Stimulated activated CD8-positive, alpha-beta memory T cell treated with anti-CD3 and anti-CD28 coated beads, Interleukin-4, amount 100 ng/mL, for 24 hours (primary cell): Measurements from ENCODE around the gene NMD3.
"Not testable (repeated sequence)": the region's sequence is repeated elsewhere in the genome, so short reads cannot be mapped to it uniquely, and the experiment has no call there.

Experiments used
- DNase-seq: peaks from one replicate; pipeline ENCODE4 v3.0.0-alpha.2; 2020; ENCODE audit warnings: low read depth

NMD3 gene

DNA sequence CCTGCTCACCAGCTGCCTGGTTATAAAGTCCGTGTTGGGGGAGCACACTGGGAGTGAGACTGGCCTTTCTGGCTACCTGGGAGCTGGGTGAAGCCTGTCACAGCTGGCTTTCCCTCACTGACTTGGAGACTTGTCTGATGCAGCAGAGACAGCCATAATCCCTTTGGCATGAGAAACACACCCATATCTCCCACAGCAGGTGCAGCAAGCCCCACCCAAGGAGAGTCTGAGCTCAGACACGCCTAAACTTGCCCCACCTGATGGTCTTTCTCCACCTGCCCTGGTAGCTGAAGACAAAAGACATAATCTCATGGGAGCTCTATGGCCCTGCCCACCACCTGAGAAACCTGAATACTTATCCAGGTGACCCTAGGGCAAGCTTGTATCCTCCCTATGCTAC lies 54.8 kb downstream of the NMD3 start:
- no peak for DNase-seq

- DNase-seq: not testable (repeated sequence)
Measured at GRCh38 chr3:161282387-161282786, 61.3 kb downstream of the NMD3 start.

DNA sequence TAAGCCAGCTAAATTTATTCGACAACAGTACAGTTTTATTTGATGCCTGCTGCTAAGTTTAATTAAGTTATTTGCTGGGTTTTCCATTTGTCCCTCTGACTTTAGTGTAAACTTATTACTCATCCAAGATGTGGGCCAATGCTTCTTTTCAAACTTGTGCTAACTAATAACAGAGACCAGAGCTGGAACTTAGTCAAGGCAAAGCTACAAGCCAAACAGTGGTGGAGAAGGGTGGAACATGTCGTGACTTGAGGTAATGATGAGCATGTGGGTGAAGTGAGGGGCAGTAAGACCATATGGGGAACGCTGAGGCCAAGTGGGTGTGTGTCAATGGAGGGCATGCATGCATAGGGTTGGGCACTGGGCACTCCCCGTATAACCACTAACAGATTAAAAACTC lies 63.9 kb downstream of the NMD3 start:
- DNase-seq: no peak

DNA sequence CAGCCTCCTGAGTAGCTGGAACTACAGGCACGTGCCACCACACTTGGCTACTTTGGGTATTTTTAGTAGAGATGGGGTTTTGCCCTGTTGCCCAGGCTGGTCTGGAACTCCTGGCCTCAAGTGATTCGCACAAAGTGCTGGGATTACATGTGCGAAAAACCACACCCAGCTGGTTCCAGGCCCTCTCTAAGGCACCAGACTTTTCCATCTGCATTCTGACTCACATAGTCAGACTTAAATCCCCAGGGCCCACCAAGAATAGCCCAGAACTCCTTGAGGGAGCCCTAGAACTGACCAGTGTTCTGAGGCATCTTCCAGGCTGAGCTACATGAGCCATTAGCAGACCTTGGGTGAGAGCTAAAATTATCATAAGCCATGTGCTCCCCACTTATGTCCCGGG lies 68.1 kb downstream of the NMD3 start:
- DNase-seq: no peak

- DNase-seq: no peak
Measured at GRCh38 chr3:161291191-161291901, 70.2 kb downstream of the NMD3 start.

DNA sequence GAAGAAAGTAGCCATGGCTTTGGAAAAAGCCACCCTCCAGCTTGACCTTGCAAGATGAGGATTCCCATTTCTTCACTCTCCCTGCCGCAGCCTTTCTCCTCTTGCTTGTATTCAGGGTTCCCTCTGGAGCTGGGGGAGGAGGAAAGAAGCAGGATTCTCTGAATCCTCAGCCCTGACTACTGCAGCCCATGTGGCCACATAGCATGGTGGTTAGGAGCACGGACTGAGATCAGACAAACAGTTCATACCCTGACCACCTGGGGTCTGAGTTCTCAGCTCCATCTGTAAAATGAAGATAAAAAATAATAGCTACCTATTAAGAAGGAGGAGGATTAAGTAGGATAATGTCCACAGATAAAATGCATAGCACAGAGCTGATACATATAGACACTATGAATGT lies 72.3 kb downstream of the NMD3 start:
- DNase-seq: no peak

GRCh38 chr3:161295325-161295724 lies 74.2 kb downstream of the NMD3 start:
- DNase-seq: no peak

DNA sequence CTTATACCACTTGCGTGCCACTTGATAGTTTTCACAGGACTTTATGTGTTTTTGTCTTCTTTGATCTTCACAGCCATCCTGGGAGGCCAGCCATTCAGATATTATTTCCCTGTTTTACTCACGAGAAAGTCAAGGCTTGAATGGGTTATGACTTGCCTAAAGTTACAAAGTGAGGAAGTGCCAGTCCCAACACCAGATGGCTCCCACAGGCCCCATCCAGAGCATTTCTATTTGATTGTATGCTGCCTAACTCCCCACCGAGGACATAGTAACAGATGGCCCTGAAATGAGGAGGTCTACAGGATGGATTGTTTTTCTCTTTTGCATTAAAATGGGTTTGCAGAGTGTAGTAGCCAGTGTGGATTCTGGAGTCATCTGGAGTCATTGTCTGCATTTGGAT lies 75.7 kb downstream of the NMD3 start:
- DNase-seq: no peak
